SK-N-SH treated with all-trans-retinoic acid at 6 μM for 48 hours (cell line): Measurements from ENCODE around the gene PERM1.
"Not testable (repeated sequence)": the region's sequence is repeated elsewhere in the genome, so short reads cannot be mapped to it uniquely, and the experiment has no call there.

Experiments
- ATAC-seq: fragments of 200-7000 bp; cut with Tn5 transposase; 3 replicates; pipeline ENCODE4 v1.9.1; 2020; ENCODE audit warnings: mild to moderate bottlenecking, moderate library complexity
- ARNTL ChIP-seq: fragments of 450-650 bp; formaldehyde crosslinking; IDR thresholded peaks from 2 replicates; pipeline ENCODE4 v1.5.0; 2020; ENCODE audit warnings: low read depth, mild to moderate bottlenecking, moderate library complexity, borderline replicate concordance
- BACH2 ChIP-seq: fragments of 250-450 bp; sonication (Bioruptor Pico); IDR thresholded peaks from 2 replicates; pipeline ENCODE4 v1.9.0; 2021; ENCODE audit warnings: mild to moderate bottlenecking, borderline replicate concordance
- CREB5 ChIP-seq: fragments of 250-450 bp; sonication (Bioruptor Pico); IDR thresholded peaks from 2 replicates; pipeline ENCODE4 v1.5.1; 2020; ENCODE audit warnings: low read depth, mild to moderate bottlenecking, moderate library complexity
- CSDC2 ChIP-seq: fragments of 250-450 bp; sonication (Bioruptor Pico); IDR thresholded peaks from 2 replicates; pipeline ENCODE4 v1.5.0; 2020; ENCODE audit warnings: mild to moderate bottlenecking, moderate library complexity
- CSRNP3 ChIP-seq: fragments of 250-450 bp; sonication (Bioruptor Pico); IDR thresholded peaks from 2 replicates; pipeline ENCODE4 v1.5.1; 2021; ENCODE audit warnings: mild to moderate bottlenecking, moderate library complexity
- ESRRG ChIP-seq: fragments of 250-450 bp; sonication (Bioruptor Pico); IDR thresholded peaks from 2 replicates; pipeline ENCODE4 v1.6.1; 2021; ENCODE audit warnings: mild to moderate bottlenecking
- GLIS3 ChIP-seq: fragments of 250-450 bp; sonication (Bioruptor Pico); IDR thresholded peaks from 2 replicates; pipeline ENCODE4 v1.5.0; 2020; ENCODE audit warnings: mild to moderate bottlenecking, moderate library complexity
- OSR1 ChIP-seq: fragments of 250-450 bp; sonication (Bioruptor Pico); IDR thresholded peaks from 2 replicates; pipeline ENCODE4 v1.8.0; 2022; ENCODE audit warnings: moderate library complexity, mild to moderate bottlenecking, inconsistent platforms
- PATZ1 ChIP-seq: fragments of 250-450 bp; sonication (Bioruptor Pico); IDR thresholded peaks from 2 replicates; pipeline ENCODE4 v1.8.0; 2020; ENCODE audit warnings: mild to moderate bottlenecking, moderate library complexity, borderline replicate concordance
- POU6F1 ChIP-seq: fragments of 250-450 bp; sonication (Bioruptor Pico); IDR thresholded peaks from 2 replicates; pipeline ENCODE4 v1.8.0; 2021; ENCODE audit warnings: low read depth, mild to moderate bottlenecking, moderate library complexity, borderline replicate concordance
- PPARA ChIP-seq: fragments of 250-450 bp; sonication (Bioruptor Pico); IDR thresholded peaks from 2 replicates; pipeline ENCODE4 v1.5.0; 2020; ENCODE audit warnings: mild to moderate bottlenecking, borderline replicate concordance
- RARB ChIP-seq: fragments of 250-450 bp; sonication (Bioruptor Pico); IDR thresholded peaks from 2 replicates; pipeline ENCODE4 v1.8.0; 2021; ENCODE audit warnings: mild to moderate bottlenecking, moderate library complexity
- SNAI2 ChIP-seq: fragments of 250-450 bp; sonication (Bioruptor Pico); IDR thresholded peaks from 2 replicates; pipeline ENCODE4 v1.5.0; 2020; ENCODE audit warnings: mild to moderate bottlenecking, moderate library complexity
- TCF4 ChIP-seq: fragments of 250-450 bp; sonication (Bioruptor Pico); IDR thresholded peaks from 2 replicates; pipeline ENCODE4 v1.8.0; 2021; ENCODE audit warnings: mild to moderate bottlenecking, moderate library complexity, borderline replicate concordance
- TOX ChIP-seq: fragments of 250-450 bp; sonication (Bioruptor Pico); IDR thresholded peaks from 2 replicates; pipeline ENCODE4 v1.8.0; 2021; ENCODE audit warnings: mild to moderate bottlenecking, moderate library complexity, borderline replicate concordance
- TSHZ2 ChIP-seq: fragments of 250-450 bp; sonication (Bioruptor Pico); IDR thresholded peaks from 2 replicates; pipeline ENCODE4 v1.5.0; 2020; ENCODE audit warnings: mild to moderate bottlenecking, moderate library complexity
- ZC3H10 ChIP-seq: fragments of 250-450 bp; sonication (Bioruptor Pico); IDR thresholded peaks from 2 replicates; pipeline ENCODE4 v1.5.1; 2021; ENCODE audit warnings: mild to moderate bottlenecking, moderate library complexity
- ZFP3 ChIP-seq: fragments of 250-450 bp; sonication (Bioruptor Pico); IDR thresholded peaks from 2 replicates; pipeline ENCODE4 v1.5.0; 2020; ENCODE audit warnings: mild to moderate bottlenecking, moderate library complexity
- ZFP30 ChIP-seq: fragments of 450-650 bp; formaldehyde crosslinking; IDR thresholded peaks from 2 replicates; pipeline ENCODE4 v1.5.0; 2022; ENCODE audit warnings: mild to moderate bottlenecking, moderate library complexity
- ZNF565 ChIP-seq: fragments of 450-650 bp; formaldehyde crosslinking; conservative IDR thresholded peaks from 2 replicates; pipeline ENCODE4 v1.5.0; 2020; ENCODE audit warnings: low read depth, mild to moderate bottlenecking, moderate library complexity
- ZNF70 ChIP-seq: fragments of 450-650 bp; formaldehyde crosslinking; IDR thresholded peaks from 2 replicates; pipeline ENCODE4 v1.5.0; 2020; ENCODE audit warnings: mild to moderate bottlenecking, moderate library complexity
- ZNF8 ChIP-seq: fragments of 450-650 bp; formaldehyde crosslinking; IDR thresholded peaks from 2 replicates; pipeline ENCODE4 v1.5.0; 2020; ENCODE audit warnings: mild to moderate bottlenecking, moderate library complexity

PERM1 gene

GRCh38 chr1:978069-978834, 3.6 kb downstream of the PERM1 start:
- ATAC-seq, result no peak
- TF ChIP-seq ZNF565 (CRISPR knock-in tag) (no peak), TOX (CRISPR knock-in tag) (no peak), TSHZ2 (CRISPR knock-in tag) (no peak), GLIS3 (CRISPR knock-in tag) (no peak), BACH2 (no peak), RARB (CRISPR knock-in tag) (no peak), CSDC2 (CRISPR knock-in tag) (no peak), ZNF8 (CRISPR knock-in tag) (no peak), OSR1 (CRISPR knock-in tag) (no peak), ESRRG (no peak), CSRNP3 (no peak), ZC3H10 (CRISPR knock-in tag) (no peak), ZNF70 (CRISPR knock-in tag) (no peak), ARNTL (CRISPR knock-in tag) (no peak), PPARA (CRISPR knock-in tag) (no peak), SNAI2 (CRISPR knock-in tag) (no peak), ZFP30 (CRISPR knock-in tag) (no peak), TCF4 (CRISPR knock-in tag) (no peak)

GRCh38 chr1:976791-977190, 5.1 kb downstream of the PERM1 start:
- ATAC-seq, result not testable (repeated sequence)

- ATAC-seq, result peak; percentile 92
- TF ChIP-seq CREB5 (no peak), ZFP3 (CRISPR knock-in tag) (0 out of 2 replicates have a peak, but pooled peaks have one; percentile 18)
These were observed 5.8 kb downstream of the PERM1 start for GRCh38 chr1:975896-976683.

- ATAC-seq, result no peak
- no peak for TF ChIP-seq CREB5
- no peak for TF ChIP-seq TCF4 (CRISPR knock-in tag)
- TF ChIP-seq GLIS3 (CRISPR knock-in tag), result no peak
- no peak for TF ChIP-seq ZNF70 (CRISPR knock-in tag)
- no peak for TF ChIP-seq PPARA (CRISPR knock-in tag)
- no peak for TF ChIP-seq ARNTL (CRISPR knock-in tag)
- no peak for TF ChIP-seq TOX (CRISPR knock-in tag)
- TF ChIP-seq POU6F1, result no peak
- no peak for TF ChIP-seq PATZ1
- no peak for TF ChIP-seq CSRNP3
- TF ChIP-seq BACH2, result no peak
- TF ChIP-seq ZNF8 (CRISPR knock-in tag), result no peak
- TF ChIP-seq ZC3H10 (CRISPR knock-in tag), result no peak
- TF ChIP-seq CSDC2 (CRISPR knock-in tag), result no peak
These were observed 6.5 kb downstream of the PERM1 start for GRCh38 chr1:975365-975764.
